RKO (cell line): ENCODE data around the gene ITSN1.
"Not testable (repeated sequence)": the region's sequence is repeated elsewhere in the genome, so short reads cannot be mapped to it uniquely, and the experiment has no call there.

Experiments
- DNase-seq: peaks from one replicate; pipeline ENCODE4 v3.0.0-alpha.2; 2016; ENCODE audit warnings: low spot score

ITSN1 gene

DNA sequence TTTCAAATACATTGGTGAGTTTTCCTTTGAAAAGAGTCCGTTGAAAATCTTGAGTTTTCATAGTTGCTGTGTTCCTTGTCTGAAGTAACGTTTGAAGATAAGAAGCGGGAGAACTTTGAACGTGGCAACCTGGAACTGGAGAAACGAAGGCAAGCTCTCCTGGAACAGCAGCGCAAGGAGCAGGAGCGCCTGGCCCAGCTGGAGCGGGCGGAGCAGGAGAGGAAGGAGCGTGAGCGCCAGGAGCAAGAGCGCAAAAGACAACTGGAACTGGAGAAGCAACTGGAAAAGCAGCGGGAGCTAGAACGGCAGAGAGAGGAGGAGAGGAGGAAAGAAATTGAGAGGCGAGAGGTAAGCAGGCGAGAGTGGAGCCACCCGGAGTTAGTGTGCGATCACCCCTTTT, 129.7 kb downstream of the ITSN1 start:
- DNase-seq: no peak

DNA sequence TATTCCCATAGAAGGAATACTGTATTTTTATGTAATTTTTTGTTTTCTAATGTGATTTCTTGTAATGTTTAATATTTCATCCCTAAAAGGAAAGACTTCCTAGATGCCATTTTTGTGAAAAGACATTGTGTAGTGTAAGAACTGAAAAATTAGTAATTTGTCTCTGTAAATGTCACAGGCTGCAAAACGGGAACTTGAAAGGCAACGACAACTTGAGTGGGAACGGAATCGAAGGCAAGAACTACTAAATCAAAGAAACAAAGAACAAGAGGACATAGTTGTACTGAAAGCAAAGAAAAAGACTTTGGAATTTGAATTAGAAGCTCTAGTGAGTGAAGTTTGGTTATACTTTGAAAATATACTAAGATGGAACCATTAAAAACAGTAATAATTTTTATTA, 132.2 kb downstream of the ITSN1 start:
- no peak for DNase-seq

DNA sequence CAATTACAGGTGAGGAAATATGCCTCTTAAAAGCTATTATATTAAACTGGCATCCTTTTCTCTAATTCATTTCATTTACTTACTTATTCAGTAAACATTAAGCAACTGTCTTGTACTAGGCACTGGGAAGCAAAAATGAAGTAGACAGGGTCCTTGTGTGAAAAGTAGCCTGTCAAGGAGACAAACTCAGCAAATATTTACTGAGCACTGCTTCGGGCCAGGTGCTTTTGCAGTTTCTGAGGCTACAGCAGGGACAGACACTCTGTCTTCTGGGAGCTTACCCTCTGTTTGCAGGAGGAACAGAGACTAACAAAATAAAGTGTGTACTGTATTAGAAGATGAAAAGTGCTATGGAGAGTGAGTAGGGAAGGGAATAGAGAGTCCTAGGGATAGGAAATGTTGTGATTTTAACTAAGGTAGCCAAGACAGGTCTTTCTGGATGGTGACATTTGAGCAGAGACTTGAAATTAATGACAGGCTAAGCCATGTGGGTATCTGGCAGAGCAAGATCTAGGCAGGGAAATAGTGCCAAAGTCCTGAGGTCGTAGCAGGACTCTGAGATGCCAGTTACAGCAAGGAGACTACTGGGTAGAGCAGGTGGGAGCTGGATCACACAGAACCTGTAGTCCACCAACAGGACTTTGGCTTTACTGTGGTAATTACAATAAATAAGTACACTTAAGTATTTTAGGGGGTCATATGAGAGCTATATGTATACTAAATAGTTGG, 133.0 kb downstream of the ITSN1 start:
- DNase-seq: no peak

DNA sequence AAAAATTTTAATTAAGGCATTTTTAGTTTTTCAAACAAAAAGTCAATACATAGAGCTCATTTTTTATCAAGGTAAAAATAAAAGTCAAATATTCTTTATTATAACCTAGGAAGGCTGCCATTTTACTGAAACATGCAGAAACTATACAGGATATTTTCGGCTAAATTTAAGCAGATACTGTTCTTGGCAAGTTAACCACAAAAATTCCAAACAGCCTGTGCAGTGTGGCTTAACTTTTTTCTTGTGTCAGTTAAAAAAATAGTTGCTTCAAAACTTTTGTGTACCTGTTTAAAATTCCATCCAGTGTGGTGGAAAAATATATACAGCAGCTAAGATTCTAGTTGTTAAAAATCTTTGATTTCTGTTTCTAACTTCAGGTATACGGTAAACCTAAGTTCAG, 138.3 kb downstream of the ITSN1 start:
- no peak for DNase-seq

DNA sequence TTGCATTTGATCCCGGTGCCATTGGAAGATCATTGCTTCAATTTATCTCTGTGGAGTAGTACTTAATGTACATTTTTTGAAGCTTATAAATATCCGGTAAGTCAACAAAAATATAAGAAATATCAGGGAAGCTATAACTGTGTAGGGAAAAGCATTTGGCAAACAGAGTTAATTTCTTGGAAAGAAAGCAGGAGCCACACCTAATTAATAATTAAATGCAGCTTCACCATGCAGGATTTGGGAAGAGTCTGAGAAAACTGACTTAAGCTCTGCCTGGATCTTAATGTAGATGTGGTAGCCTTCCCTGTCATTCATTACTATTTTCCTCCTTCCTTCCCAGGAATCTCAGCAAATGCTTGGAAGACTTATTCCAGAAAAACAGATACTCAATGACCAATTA, 138.8 kb downstream of the ITSN1 start:
- DNase-seq: no peak

DNA sequence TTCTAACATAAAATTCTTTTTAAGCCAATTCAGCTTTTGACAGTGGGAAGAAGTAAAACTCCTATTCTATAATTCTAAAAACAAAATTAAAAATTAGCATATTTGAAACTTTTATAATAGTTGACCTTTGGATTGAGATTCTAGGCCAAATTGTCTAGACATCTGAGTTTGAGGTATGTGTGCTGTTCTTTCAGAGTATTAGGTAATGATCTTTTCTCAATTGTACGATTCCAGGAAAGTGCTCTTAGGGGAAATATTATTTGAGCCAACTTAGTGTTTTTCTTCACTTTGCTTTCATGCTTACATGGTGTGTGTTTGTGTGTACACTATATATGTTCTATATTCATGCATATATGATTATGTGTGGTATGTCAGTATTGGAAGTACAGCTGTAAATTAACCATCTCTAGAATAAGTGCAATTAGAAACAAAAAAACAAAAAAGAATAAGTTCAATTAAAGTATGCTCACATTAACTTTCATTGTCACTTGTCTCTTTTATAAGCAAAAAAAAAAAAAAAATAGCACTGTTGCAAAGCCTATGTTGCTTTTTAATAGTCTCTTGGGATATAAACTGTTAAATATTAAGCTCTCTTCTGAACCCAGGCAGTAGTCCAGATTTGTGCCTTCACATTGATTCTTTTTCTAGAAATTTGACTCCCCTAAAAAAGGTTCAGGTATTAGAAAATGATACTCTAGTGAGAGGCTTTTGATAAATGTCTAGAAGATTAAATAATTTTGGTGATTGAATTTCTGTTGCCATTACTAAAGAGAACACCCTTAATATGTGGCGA, 141.1 kb downstream of the ITSN1 start:
- no peak for DNase-seq

DNA sequence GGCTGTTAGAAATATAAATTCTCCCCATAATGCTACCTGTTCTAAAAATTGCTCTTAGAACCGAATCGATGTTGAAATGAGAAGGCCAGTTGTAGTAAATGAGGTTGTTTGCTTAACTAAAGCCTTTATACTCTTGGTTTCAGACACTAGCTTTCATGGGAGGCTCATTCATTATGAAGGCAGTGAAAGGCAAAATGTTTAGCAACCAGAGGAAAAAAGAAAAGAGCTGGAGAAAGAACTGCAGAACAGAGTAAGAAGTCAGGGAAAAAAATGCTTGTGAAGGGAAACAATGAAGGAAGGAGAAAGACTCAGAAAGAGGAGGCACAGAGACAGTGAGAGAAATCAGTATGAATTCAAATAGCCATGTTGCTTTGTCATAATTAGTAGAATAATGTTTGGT, 145.1 kb downstream of the ITSN1 start:
- DNase-seq: no peak

DNA sequence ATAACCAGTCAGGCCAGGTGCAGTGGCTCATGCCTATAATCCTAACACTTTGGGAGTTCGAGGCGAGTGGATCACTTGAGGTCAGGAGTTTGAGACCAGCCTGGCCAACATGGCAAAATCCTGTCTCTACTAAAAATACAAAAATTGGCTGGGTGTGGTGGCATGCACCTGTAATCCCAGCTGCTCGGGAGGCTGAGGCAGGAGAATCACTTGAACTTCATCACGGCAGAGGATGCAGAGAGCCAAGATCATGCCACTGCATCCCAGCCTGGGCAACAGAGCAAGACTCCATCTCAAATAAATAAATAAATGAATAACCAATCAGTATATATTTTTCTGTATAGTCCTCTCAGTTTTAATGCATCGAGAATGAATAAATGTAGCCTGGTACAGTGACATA, 146.1 kb downstream of the ITSN1 start:
- not testable (repeated sequence) for DNase-seq

DNA sequence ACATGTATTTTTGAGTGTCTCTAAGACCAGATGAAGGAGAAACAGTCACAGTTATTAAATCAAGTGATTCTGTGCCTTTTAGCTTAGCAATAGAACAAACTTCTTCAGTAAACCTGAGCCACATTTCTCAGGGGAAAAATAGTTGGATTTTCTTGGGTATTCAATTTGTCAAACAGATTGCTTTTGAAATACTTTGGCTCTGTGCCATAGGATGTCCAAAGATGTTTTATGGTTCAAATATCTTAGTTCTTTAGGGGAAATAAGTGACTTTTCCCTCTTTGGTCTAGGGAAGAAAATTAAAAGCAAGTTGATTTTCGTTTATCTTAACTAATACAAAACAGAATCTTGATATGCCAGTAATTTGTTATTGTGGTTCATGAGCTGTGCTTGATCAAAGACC, 147.4 kb downstream of the ITSN1 start:
- DNase-seq: no peak

DNA sequence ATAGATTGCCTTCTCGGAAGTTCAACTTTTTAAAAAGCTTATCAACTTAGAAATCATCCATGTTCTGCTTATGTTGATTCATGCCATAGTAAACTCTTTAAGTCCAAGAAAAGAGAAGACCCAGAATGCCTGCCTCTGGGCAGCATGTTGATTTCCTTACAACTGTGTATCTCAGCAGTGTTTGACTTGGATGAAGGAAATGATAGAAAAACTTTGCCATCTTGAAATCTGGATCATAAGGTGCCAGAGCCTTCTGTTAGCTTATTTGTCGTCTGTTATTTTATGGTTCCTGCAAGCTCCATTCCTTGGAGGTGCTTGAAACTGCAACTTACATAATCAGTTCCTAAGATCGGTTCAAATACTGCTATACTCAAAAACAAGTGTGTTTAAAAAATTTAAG, 148.8 kb downstream of the ITSN1 start:
- DNase-seq: no peak

DNA sequence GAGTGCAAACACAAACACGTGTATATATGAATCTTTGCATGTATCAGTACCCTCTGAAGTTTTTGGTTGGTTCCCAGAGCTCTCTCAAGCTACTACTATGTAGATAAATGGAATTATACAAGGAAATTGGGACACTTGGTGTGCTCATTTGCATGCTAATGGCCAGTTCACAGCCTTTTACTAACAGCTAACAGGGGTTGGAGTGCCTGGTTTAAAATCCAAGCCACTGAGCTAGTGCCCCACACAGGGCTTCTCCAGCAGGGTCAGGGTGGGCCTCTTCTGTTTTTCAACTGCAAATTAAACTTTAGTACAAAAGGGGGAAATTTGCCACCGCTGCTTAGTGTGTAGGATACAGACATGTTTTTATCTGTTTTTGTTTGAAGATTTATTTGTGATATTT, 152.3 kb downstream of the ITSN1 start:
- no peak for DNase-seq

DNA sequence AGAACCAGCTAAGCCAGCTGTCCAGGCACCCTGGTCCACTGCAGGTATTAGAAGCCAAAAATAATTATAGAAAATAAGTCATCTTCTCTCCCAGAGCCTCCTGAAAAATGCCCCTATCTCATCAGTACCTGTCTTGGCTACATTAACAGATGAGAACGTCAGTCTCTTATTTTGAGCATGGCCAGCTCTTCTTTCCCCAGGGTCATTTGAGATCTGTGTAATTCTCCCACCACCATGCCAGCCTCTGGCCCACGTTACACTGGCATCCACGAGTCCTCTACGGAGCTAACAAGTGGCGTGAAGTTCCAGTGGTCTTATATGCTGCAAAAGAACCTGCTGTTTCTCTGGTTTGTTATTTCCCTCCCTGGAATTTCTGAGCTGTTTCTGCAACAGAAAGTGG, 155.3 kb downstream of the ITSN1 start:
- DNase-seq: no peak

DNA sequence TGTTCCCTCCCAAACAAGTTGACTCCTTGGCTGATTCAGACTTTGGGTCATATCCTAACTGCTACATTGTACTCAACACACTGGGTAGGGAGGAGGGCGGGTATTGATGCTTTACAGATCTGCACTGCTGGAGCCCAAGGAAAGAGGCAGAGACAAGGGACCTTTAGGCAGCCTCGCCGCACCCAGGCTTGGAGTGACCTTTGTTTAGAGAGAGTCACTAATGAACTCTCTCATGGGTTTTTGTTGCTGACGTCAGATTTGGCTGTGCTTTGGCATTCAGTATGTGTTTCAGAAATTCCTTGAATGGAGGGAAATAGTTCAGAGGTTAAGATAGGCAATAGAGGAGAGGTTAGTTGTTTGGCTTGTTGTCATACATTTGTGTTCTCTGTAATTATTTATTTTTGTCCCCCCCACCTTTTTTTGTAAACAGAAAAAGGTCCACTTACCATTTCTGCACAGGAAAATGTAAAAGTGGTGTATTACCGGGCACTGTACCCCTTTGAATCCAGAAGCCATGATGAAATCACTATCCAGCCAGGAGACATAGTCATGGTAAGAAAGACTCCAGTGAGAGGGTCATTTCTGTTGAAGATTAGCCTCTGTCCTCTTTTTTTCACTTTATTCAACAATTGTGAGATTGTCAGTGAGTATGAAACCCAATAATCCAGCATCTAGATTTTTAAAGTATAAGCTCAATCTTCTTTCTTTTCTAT, 157.2 kb downstream of the ITSN1 start:
- no peak for DNase-seq

DNA sequence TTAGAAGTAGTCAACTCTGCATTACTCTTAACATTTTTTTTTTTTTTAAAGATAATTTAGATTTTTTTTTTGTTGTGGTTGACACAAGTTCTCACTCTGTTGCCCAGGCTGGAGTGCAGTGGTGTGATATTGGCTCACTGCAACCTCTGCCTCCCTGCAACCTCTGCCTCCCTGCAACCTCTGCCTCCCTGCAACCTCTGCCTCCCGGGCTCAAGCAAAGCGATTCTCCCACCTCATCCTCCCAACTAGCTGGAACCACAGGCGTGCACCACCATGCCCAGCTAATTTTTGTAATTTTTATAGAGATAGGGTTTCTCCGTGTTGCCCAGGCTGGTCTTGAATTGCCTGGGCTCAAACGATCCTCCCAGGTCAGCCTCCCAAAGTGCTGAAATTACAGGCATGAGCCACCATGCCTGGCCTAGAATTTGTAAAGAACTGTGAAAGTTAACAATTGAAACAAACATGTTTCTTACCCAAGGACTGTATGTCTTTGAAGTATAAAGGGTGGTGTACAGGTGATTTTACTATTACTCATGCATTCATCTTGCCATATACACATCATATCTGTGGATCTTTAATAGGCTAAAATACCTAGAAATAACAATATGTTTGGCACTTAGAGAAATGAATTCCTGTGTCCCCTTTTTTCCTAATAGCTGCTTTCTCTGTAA, 158.6 kb downstream of the ITSN1 start:
- no peak for DNase-seq

DNA sequence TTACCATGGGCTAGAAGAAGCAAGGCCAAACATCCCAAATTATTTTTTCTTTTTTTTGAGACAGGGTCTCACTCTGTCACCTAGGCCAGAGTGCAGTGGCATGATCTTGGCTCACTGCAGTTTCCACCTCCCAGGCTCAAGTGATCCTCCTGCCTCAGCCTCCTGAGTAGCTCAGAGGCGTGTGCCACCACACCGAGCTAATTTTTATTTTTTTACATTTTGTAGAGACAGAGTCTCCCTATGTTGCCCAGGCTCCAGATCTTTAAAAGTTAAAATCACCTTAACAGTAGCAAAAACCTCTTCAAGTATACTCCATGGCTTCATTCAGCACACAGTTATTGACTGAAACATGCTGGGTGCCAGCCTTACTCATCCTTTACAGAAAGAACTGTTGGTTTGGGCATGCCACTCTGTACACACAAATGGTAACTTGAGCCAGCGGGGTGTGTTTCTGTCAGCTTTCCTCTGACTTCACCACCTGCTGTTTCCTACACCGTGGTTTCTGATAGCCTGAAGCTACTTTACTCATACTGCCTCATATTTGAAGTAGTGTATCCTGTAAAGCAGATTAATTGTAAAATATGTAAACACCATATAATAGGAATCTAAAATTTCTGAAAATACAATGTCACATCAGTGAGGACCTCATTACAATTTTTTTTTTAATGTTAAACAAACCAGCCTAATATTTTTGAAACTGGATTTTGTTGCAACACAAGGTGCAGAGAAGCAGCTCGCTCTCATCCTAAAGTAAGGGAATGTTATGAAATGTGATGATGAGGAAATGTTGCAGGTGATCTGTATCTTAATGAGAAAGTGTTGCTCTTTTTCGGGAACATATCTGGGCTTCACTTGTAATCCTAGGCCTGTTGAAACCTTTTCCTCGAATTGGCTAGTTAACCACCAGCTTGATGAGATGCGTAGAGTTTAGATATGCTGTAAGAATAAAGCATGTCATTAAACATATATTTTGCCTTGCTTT, 159.4 kb downstream of the ITSN1 start:
- DNase-seq: peak; percentile 26

DNA sequence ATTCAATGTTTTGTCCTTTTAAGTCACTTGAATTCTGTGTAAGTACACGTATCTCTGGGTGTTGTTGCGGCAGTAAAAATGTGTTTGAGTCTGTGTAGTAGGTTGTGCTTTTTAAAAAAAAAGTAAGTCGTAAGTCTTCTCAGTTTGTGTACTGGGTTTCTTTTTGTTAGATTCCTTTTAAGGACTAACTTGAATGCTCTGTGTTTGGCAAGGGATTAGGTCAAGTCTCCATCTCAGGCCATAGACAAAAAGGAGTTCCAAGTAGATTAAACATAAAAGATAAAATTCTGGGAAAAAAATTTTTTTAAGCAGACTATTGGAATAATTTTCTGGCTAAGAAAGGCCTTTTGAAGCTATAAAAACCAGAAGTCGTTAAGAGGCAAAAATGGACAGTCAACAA, 160.2 kb downstream of the ITSN1 start:
- no peak for DNase-seq

DNA sequence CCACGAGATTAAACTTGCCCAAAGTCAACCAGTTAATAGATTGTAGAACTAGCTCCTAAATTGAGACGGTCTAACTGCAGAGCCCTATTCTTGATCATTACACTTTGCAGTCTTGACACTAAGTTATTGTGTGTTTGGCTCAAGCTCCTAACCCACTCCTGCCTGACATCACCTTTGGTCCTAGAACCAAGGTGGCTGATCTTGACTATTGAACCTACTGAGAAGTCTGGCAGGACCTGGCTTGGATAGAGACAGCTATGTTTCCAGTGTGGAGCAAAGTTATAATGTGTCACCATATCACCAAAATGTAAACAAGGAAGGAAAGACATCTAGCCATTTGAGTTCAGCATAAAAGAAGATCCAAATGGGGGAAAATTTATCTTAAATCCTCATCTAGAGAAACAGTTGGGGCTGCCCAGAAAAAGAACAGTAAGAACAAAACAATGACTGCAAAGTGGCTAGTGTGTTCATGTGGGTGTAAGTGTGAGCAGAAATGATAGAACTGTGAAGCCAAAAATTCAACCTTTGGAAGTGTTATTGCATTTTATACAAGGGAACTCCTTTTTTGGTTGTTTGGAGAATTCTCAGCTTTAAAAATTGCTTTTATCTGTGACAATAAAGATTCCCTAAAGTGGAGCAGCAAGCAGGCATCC, 166.5 kb downstream of the ITSN1 start:
- DNase-seq: no peak

DNA sequence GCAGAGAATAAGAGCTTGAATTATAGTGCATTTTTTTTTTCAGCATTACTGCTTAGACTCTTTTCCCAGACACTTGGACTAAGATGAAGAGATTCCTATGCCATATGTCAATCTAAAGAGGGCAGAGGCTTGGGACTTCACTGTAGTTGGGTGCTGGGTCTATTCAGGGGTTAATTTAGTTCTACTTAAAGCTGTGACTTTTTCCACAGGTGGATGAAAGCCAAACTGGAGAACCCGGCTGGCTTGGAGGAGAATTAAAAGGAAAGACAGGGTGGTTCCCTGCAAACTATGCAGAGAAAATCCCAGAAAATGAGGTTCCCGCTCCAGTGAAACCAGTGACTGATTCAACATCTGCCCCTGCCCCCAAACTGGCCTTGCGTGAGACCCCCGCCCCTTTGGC, 168.5 kb downstream of the ITSN1 start:
- no peak for DNase-seq

DNA sequence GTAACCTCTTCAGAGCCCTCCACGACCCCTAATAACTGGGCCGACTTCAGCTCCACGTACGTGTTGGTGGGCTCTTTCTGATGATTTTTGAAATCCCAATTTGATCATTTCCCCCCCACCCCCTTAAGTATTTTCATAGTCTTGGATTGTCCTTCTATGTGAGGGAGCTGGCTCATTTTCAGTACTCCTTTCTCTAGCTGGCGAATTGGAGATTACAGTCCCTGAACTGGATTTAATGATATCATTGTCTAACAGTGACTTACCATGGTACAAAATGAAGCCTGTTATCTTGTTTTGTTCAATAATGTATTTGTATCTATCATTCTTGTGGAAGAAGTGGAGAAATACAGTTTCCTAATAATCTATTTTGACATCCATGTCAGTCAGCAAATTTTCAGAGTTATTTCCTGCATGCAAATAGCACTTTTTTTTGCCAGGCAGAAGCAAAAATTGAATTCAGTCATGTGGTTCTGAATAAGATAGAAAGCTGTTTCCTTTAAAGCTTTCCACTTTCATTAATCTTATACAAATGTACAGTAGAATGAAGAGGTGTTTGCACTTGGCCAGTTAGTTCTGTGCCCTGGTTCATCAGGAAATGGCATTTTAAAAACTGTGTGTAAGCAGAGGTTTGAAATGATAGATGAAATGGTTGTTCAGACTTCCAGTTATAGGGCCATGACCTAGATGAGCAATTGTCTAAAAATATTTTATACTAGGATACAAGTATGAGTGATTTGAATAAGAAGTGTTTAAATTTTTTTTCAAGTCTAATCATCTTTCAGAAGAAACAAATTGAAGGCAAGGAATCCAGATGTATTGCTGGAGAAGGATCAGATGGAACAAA, 169.1 kb downstream of the ITSN1 start:
- DNase-seq: no peak

DNA sequence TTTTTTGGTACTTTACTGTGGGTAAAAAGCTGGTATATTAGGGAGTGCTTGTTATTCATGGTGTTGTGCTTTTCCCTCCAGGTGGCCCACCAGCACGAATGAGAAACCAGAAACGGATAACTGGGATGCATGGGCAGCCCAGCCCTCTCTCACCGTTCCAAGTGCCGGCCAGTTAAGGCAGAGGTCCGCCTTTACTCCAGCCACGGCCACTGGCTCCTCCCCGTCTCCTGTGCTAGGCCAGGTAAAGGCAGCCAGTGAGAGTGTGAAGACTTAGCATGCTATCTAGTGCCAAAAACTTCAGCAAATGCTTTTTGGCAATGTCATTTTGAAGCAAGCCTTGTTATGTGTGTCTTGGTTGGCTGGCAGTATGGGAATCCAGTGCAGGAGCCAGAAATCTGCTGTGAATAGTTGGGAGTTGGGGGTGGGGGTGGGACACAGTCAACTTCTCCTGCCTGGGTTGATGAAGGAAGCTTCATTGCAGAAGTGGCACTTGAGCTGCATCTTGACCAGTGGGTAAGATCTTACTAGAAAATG, 171.6 kb downstream of the ITSN1 start:
- DNase-seq: no peak
